NCI-H146 treated with DMSO at 0.1 percent for 48 hours (cell line): ENCODE measurements around the gene IL1R2.

Source experiments
- DNase-seq: peaks from one replicate; lab custom pipeline; 2025; ENCODE audit not compliant: unreplicated experiment; lab: John Stamatoyannopoulos, UW

Gene IL1R2

GRCh38 chr2:102018823-102019445 lies 27.2 kb downstream of the IL1R2 start:
- DNase-seq: no peak

- DNase-seq: peak; percentile 0
Measured at GRCh38 chr2:102020596-102021170, 28.9 kb downstream of the IL1R2 start.

DNA sequence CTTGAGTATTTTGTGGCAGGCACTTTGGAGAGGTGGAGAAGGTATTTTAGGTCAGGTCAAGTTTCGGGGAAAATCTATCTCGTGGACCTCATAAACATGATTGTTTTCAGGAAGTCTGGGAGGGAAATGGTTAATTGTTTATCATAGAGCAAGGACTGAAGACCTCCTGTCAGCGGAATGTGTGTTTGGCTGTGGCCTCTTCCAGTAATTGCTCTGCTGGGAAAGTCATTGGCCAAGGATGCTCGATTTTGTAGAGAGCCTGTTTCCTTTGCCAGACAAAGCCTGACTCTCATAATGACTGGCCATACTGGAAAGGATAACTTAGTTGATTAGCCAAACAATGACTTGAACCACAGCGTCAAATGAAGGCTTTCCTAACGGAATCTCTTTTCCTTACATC lies 30.0 kb downstream of the IL1R2 start:
- no peak for DNase-seq

- DNase-seq: no peak
Measured at GRCh38 chr2:102022884-102023539, 31.3 kb downstream of the IL1R2 start.

GRCh38 chr2:102024410-102024809 lies 32.6 kb downstream of the IL1R2 start:
- DNase-seq: no peak

DNA sequence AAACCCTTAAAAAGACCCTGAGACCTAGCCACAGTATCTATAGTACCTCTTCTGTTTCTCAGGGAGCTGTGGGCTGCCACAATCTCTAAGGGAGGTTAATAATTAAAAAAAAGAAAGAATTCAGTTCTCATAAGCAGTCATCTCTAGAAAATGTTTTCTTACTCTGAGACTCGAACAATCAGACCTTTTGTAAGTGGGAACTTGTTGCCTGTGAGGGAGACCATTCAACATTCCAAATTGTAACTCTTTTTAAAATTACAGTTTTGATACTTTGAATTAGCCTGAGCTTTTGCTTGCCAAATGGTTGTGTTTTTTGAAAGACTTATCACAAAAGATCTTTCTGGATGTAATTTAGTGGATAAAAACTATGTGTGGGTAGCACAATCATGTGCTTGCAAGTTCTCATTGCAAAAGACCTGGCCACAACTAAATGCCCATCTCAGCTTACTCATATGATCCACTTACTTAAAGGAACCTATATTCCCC lies 33.3 kb downstream of the IL1R2 start:
- no peak for DNase-seq

DNA sequence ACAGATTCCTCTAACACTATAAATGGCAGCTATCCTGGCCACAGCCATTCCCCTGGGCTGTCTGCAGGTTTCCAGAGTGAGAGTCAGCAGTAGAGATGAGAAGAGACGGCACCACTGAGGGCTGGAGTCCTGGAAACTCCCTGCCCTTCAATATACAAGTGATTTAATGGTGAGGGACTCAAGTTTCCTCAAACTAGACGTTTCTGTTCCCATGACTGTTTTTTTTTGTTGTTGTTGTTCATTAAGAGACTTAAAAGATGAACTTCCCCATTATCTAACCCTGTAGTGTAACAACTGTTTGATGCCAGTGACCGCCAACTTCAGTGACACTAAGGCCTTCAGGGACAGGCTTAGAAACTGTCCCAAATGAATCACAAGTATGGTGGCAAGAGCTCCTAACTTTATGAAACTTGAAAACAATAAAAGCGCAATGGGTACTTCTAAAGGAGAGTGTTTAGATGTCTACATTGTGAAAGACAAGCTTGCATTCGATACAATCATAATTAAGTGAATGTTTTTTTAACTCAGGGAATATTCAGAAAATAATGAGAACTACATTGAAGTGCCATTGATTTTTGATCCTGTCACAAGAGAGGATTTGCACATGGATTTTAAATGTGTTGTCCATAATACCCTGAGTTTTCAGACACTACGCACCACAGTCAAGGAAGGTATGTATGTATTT lies 34.0 kb downstream of the IL1R2 start:
- no peak for DNase-seq

- no peak for DNase-seq
Measured at GRCh38 chr2:102027036-102027980, 35.5 kb downstream of the IL1R2 start.

DNA sequence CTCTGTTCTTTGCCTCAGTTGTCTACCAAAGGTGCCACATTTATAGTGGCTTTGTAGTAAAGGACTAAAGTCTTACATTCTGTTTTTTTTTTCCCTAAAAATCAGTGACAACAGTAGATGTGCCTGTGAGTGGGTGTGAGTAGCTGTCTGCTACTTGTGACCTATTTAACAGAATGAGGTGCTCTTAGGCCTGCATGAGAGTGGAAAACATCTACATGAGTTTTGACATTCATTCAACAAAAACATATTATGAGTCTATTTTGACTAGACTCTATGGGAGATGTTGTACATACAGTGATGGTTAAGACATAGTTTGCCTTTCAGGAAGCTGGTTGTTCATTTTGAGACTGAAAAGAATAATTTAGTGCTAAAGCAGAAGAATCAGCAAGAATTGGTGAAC lies 36.7 kb downstream of the IL1R2 start:
- DNase-seq: no peak

GRCh38 chr2:102029405-102029804 lies 37.6 kb downstream of the IL1R2 start:
- DNase-seq: no peak

GRCh38 chr2:102029952-102030351 lies 38.2 kb downstream of the IL1R2 start:
- DNase-seq: no peak

GRCh38 chr2:102030502-102030854 lies 38.7 kb downstream of the IL1R2 start:
- no peak for DNase-seq

GRCh38 chr2:102030855-102031527 lies 39.2 kb downstream of the IL1R2 start:
- DNase-seq: no peak

GRCh38 chr2:102032368-102033030 lies 40.7 kb downstream of the IL1R2 start:
- DNase-seq: no peak

DNA sequence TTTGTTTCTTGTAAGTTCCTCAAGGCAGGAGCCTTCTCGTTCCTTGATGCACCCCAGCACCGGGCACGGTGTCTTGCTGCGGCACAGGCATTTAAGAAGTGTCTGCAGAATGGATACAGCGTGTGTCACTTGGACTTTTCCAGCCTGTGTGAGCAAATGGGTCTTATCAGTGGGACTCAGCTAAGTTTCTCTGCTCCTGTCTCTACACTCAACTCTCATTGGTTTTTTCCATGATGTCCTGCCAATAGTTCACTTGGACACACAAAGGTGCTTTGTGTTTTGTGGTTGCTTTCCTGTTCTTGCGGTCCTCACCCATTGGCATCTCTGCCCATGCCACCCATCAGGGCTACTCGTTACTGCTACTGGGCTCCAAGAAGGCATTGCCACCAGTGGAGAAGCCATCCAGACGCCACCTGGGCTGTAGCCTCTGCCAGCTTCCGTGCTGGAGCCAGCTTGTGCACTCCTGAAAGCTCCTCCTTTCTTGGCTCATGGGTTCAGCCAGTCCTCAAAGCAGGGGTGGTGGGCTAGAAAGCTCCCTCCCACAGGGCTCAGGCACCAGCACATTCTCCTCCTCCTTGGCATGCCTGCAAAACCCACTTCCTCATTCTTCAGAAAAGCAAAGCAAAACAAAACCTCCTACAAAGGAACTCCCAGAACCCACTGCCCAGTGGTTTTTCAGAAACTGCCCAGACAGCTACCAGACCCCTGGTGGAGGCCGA lies 41.4 kb downstream of the IL1R2 start:
- DNase-seq: no peak

DNA sequence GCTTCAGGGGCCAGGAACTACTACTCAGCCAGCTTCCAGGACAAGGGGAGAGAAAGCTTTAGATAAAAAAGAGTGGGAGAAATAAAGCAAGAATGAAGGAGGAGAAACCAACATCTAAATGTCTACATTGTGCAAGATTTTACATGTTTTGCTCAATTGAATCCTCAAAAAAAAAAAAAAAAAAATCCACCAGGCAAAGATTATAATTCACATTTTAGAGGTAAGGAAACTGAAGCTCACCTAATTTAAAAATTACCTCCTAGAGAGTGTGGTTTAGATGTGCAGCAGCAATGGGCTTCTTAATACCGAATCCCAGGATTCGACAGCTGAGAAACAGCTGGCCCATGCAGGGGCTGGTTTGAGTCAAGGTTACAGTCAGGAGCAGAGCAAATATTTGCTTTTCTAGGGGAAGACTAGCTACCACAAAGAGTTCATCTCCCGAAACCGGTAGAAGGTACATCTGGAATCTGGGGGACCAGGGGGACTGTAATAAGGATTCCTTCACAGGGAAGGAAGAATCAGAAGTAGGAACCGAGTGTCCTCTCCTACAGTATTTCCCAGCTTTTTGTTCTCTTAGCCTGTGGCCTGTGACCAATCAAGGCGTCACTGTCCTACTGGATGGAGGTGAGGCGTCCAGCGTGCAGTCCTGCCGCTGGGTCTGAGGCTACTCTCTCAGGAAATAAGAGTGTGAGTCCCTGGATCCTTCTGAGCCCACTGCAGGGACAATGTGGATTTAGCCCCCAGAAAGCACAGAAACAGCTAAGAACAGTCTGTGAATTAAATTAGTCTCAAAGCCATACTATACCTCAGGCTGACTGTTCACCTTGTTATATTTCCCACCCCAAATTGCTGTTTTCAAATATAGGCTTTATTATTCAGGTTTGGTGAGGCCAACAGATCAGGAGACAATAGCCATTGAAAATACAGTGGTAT lies 42.3 kb downstream of the IL1R2 start:
- no peak for DNase-seq

DNA sequence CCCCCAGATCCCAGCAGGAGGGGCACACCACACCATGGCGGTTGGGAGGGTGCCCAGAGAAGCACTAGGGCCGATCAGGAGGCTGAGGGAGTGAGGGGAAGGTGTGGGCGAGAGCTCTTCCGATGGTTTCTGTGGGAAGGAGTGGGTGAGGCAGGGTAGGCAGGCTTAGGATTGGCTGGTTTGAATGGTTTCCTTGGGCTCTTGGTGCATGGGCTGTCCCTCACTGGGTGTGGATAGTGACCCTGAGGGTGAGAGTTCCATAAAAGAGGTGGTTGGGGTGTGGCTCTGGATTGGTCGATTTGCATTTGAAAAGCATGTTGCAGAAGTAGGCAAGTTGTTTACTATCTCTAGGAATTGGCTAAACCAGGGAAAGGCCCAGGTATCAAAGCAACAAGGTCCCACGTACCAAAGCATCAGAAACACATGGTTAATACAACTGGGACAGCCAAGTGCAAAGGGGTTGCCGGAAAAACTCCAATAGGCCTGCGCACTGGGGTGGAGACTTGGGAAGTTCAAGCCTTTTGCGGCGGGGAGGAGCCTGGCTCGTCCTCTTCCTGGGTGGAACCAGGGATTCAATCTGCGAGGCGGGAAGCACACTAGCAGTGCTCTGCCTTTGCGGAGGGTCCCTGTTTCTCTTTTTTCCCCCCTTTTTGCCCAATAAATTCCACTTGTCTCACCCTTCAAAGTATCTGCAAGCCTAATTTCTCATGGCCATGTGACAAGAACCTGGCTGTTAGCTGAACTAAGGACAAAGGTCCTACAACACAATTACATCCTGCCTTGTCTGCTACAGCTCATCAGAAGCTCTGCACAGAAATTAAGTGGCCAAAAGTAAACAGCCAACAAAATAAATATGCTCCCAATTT lies 43.2 kb downstream of the IL1R2 start:
- no peak for DNase-seq
